HEK293 (cell line): ENCODE data around the gene TNFRSF4.

ENCODE experiments used
- FEZF1 ChIP-seq: fragments of 450-650 bp; formaldehyde crosslinking; IDR thresholded peaks from 2 replicates; pipeline ENCODE4 v1.5.1; 2016; ENCODE audit warnings: missing biosample characterization, missing genetic modification characterization
- GLI2 ChIP-seq: fragments of 450-650 bp; formaldehyde crosslinking; IDR thresholded peaks from 2 replicates; pipeline ENCODE4; 2017; ENCODE audit warnings: missing biosample characterization, missing genetic modification characterization, low read depth, borderline replicate concordance
- GLIS2 ChIP-seq: fragments of 450-650 bp; formaldehyde crosslinking; IDR thresholded peaks from 2 replicates; pipeline ENCODE4 v1.5.1; 2016; ENCODE audit warnings: missing biosample characterization, missing genetic modification characterization
- KLF8 ChIP-seq: fragments of 450-650 bp; formaldehyde crosslinking; IDR thresholded peaks from 2 replicates; pipeline ENCODE4 v1.5.1; 2016; ENCODE audit warnings: missing biosample characterization, missing genetic modification characterization
- PRDM1 ChIP-seq: fragments of 450-650 bp; formaldehyde crosslinking; IDR thresholded peaks from 2 replicates; pipeline ENCODE4; 2016; ENCODE audit warnings: missing biosample characterization, missing genetic modification characterization
- REPIN1 ChIP-seq: fragments of 450-650 bp; formaldehyde crosslinking; IDR thresholded peaks from 2 replicates; pipeline ENCODE4 v1.5.1; 2017; ENCODE audit warnings: missing biosample characterization, missing genetic modification characterization, low read depth
- SALL2 ChIP-seq: fragments of 450-650 bp; formaldehyde crosslinking; IDR thresholded peaks from 2 replicates; pipeline ENCODE4 v1.5.0; 2017; ENCODE audit warnings: missing biosample characterization, mild to moderate bottlenecking, missing genetic modification characterization, borderline replicate concordance
- ZEB2 ChIP-seq: fragments of 450-650 bp; formaldehyde crosslinking; IDR thresholded peaks from 2 replicates; pipeline ENCODE4 v1.5.1; 2016; ENCODE audit warnings: missing biosample characterization, missing genetic modification characterization
- ZNF114 ChIP-seq: fragments of 450-650 bp; formaldehyde crosslinking; IDR thresholded peaks from 2 replicates; pipeline ENCODE4 v1.5.0; 2017; ENCODE audit warnings: missing biosample characterization, missing genetic modification characterization
- ZNF292 ChIP-seq: fragments of 450-650 bp; formaldehyde crosslinking; IDR thresholded peaks from 2 replicates; pipeline ENCODE4 v1.5.1; 2016; ENCODE audit warnings: low read depth, missing biosample characterization, missing genetic modification characterization, borderline replicate concordance
- ZNF311 ChIP-seq: fragments of 450-650 bp; formaldehyde crosslinking; IDR thresholded peaks from 2 replicates; pipeline ENCODE4 v1.5.1; 2017; ENCODE audit warnings: missing biosample characterization, missing genetic modification characterization, borderline replicate concordance
- ZNF530 ChIP-seq: fragments of 450-650 bp; formaldehyde crosslinking; IDR thresholded peaks from 2 replicates; pipeline ENCODE4 v1.5.1; 2016; ENCODE audit warnings: low read depth, missing biosample characterization, missing genetic modification characterization
- ZNF571 ChIP-seq: fragments of 450-650 bp; formaldehyde crosslinking; IDR thresholded peaks from 2 replicates; pipeline ENCODE4 v1.5.0; 2017; ENCODE audit warnings: missing biosample characterization, missing genetic modification characterization
- ZNF610 ChIP-seq: fragments of 450-650 bp; formaldehyde crosslinking; IDR thresholded peaks from 2 replicates; pipeline ENCODE4 v1.5.1; 2016; ENCODE audit warnings: missing biosample characterization, missing genetic modification characterization, borderline replicate concordance
- ZNF624 ChIP-seq: fragments of 450-650 bp; formaldehyde crosslinking; IDR thresholded peaks from 2 replicates; pipeline ENCODE4 v1.5.1; 2017; ENCODE audit warnings: missing biosample characterization, missing genetic modification characterization
- ZNF626 ChIP-seq: fragments of 450-650 bp; sonication (Bioruptor Pico); formaldehyde crosslinking; IDR thresholded peaks from 2 replicates; pipeline ENCODE4 v1.5.1; 2018; ENCODE audit warnings: missing biosample characterization, missing genetic modification characterization, inconsistent platforms
- ZNF76 ChIP-seq: fragments of 450-650 bp; formaldehyde crosslinking; IDR thresholded peaks from 2 replicates; pipeline ENCODE4; 2016; ENCODE audit warnings: low read depth, missing biosample characterization, missing genetic modification characterization, borderline replicate concordance
- ZSCAN16 ChIP-seq: fragments of 450-650 bp; formaldehyde crosslinking; IDR thresholded peaks from 2 replicates; pipeline ENCODE4 v1.5.1; 2016; ENCODE audit warnings: missing biosample characterization, missing genetic modification characterization
- TF ChIP-seq, protein P1 (sequence below): fragments of 450-650 bp; formaldehyde crosslinking; IDR thresholded peaks from 2 replicates; pipeline ENCODE4 v1.5.1; 2016; ENCODE audit warnings: missing biosample characterization, missing genetic modification characterization, low read depth
- TF ChIP-seq, protein P2 (sequence below): fragments of 450-650 bp; formaldehyde crosslinking; IDR thresholded peaks from 2 replicates; pipeline ENCODE4 v1.5.1; 2016; ENCODE audit warnings: missing biosample characterization, missing genetic modification characterization
- TF ChIP-seq, protein P3 (sequence below): fragments of 450-650 bp; formaldehyde crosslinking; IDR thresholded peaks from 2 replicates; pipeline ENCODE4 v1.5.1; 2016; ENCODE audit warnings: missing biosample characterization, missing genetic modification characterization
- TF ChIP-seq, protein P4 (sequence below): fragments of 450-650 bp; formaldehyde crosslinking; optimal IDR thresholded peaks from 2 replicates; pipeline ENCODE3; 2016; ENCODE audit warnings: missing biosample characterization, mild to moderate bottlenecking, missing genetic modification characterization
- TF ChIP-seq, protein P5 (sequence below): fragments of 450-650 bp; formaldehyde crosslinking; IDR thresholded peaks from 2 replicates; pipeline ENCODE4 v1.5.1; 2016; ENCODE audit warnings: missing biosample characterization, missing genetic modification characterization
- TF ChIP-seq, protein P6 (sequence below): sonication (generic); formaldehyde crosslinking; IDR thresholded peaks from 2 replicates; pipeline ENCODE4 v1.8.1; 2022; ENCODE audit warnings: mild to moderate bottlenecking, moderate library complexity, missing genetic modification reagents
- TF ChIP-seq, protein P7 (sequence below): fragments of 450-650 bp; formaldehyde crosslinking; IDR thresholded peaks from 2 replicates; pipeline ENCODE4 v1.5.1; 2016; ENCODE audit warnings: missing biosample characterization, missing genetic modification characterization

The TNFRSF4 gene

DNA sequence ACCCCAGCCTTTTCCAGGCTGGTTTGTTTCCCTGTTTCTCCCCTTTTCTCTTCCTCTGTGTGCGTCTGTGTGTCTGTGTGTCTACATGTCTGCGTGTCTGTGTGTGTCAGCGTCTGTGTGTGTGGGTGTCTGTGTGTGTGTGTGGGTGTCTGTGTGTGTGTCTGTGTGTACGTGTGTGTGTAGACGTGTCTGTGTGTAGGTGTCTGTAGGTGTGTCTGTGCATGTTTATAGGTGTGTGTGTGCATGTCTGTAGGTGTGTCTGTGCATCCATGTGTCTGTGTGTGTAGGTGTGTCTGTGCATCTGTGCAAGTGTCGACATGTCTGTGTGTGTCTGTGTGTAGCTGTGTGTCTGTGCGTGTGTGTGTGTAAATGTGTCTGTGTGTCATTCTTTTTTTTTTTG lies 37.0 kb downstream of the TNFRSF4 start (continued):
- TF ChIP-seq, protein P1, sequence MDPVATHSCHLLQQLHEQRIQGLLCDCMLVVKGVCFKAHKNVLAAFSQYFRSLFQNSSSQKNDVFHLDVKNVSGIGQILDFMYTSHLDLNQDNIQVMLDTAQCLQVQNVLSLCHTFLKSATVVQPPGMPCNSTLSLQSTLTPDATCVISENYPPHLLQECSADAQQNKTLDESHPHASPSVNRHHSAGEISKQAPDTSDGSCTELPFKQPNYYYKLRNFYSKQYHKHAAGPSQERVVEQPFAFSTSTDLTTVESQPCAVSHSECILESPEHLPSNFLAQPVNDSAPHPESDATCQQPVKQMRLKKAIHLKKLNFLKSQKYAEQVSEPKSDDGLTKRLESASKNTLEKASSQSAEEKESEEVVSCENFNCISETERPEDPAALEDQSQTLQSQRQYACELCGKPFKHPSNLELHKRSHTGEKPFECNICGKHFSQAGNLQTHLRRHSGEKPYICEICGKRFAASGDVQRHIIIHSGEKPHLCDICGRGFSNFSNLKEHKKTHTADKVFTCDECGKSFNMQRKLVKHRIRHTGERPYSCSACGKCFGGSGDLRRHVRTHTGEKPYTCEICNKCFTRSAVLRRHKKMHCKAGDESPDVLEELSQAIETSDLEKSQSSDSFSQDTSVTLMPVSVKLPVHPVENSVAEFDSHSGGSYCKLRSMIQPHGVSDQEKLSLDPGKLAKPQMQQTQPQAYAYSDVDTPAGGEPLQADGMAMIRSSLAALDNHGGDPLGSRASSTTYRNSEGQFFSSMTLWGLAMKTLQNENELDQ (tag by site-specific recombination): no peak
- TF ChIP-seq ZNF114 (tag by site-specific recombination) (no peak), GLIS2 (tag by site-specific recombination) (no peak), FEZF1 (no peak), PRDM1 (tag by site-specific recombination) (no peak), GLI2 (tag by site-specific recombination) (no peak), REPIN1 (no peak), ZSCAN16 (tag by site-specific recombination) (no peak), ZNF610 (tag by site-specific recombination) (no peak), KLF8 (tag by site-specific recombination) (no peak), ZNF624 (tag by site-specific recombination) (no peak), ZEB2 (tag by site-specific recombination) (no peak), ZNF311 (peak; percentile 87; the same call in 1 of the 2 replicates), ZNF292 (tag by site-specific recombination) (no peak), ZNF530 (tag by site-specific recombination) (no peak), ZNF76 (tag by site-specific recombination) (no peak), ZNF626 (tag by site-specific recombination) (no peak), ZNF571 (tag by site-specific recombination) (no peak), SALL2 (tag by site-specific recombination) (0 out of 2 replicates have a peak, but pooled peaks have one; percentile 61)
- TF ChIP-seq, protein P2, sequence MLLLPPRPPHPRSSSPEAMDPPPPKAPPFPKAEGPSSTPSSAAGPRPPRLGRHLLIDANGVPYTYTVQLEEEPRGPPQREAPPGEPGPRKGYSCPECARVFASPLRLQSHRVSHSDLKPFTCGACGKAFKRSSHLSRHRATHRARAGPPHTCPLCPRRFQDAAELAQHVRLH (tag by site-specific recombination): no peak
- TF ChIP-seq, protein P3, sequence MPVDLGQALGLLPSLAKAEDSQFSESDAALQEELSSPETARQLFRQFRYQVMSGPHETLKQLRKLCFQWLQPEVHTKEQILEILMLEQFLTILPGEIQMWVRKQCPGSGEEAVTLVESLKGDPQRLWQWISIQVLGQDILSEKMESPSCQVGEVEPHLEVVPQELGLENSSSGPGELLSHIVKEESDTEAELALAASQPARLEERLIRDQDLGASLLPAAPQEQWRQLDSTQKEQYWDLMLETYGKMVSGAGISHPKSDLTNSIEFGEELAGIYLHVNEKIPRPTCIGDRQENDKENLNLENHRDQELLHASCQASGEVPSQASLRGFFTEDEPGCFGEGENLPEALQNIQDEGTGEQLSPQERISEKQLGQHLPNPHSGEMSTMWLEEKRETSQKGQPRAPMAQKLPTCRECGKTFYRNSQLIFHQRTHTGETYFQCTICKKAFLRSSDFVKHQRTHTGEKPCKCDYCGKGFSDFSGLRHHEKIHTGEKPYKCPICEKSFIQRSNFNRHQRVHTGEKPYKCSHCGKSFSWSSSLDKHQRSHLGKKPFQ: no peak
- TF ChIP-seq, protein P4, sequence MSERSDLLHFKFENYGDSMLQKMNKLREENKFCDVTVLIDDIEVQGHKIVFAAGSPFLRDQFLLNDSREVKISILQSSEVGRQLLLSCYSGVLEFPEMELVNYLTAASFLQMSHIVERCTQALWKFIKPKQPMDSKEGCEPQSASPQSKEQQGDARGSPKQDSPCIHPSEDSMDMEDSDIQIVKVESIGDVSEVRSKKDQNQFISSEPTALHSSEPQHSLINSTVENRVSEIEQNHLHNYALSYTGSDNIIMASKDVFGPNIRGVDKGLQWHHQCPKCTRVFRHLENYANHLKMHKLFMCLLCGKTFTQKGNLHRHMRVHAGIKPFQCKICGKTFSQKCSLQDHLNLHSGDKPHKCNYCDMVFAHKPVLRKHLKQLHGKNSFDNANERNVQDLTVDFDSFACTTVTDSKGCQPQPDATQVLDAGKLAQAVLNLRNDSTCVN (tag by site-specific recombination): no peak
- TF ChIP-seq, protein P5, sequence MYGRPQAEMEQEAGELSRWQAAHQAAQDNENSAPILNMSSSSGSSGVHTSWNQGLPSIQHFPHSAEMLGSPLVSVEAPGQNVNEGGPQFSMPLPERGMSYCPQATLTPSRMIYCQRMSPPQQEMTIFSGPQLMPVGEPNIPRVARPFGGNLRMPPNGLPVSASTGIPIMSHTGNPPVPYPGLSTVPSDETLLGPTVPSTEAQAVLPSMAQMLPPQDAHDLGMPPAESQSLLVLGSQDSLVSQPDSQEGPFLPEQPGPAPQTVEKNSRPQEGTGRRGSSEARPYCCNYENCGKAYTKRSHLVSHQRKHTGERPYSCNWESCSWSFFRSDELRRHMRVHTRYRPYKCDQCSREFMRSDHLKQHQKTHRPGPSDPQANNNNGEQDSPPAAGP: no peak
- TF ChIP-seq, protein P6, sequence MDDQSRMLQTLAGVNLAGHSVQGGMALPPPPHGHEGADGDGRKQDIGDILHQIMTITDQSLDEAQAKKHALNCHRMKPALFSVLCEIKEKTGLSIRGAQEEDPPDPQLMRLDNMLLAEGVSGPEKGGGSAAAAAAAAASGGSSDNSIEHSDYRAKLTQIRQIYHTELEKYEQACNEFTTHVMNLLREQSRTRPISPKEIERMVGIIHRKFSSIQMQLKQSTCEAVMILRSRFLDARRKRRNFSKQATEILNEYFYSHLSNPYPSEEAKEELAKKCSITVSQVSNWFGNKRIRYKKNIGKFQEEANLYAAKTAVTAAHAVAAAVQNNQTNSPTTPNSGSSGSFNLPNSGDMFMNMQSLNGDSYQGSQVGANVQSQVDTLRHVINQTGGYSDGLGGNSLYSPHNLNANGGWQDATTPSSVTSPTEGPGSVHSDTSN: no peak
- TF ChIP-seq, protein P7, sequence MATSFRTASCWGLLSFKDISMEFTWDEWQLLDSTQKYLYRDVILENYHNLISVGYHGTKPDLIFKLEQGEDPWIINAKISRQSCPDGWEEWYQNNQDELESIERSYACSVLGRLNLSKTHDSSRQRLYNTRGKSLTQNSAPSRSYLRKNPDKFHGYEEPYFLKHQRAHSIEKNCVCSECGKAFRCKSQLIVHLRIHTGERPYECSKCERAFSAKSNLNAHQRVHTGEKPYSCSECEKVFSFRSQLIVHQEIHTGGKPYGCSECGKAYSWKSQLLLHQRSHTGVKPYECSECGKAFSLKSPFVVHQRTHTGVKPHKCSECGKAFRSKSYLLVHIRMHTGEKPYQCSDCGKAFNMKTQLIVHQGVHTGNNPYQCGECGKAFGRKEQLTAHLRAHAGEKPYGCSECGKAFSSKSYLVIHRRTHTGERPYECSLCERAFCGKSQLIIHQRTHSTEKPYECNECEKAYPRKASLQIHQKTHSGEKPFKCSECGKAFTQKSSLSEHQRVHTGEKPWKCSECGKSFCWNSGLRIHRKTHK: peak; percentile 73; the same call in 1 of the 2 replicates
- TF ChIP-seq, all 188 proteins: peak for 13
